DMS79 (cell line): ENCODE results near the gene KCNIP3.
"Not testable (repeated sequence)": the region's sequence is repeated elsewhere in the genome, so short reads cannot be mapped to it uniquely, and the experiment has no call there.

Experiments
- DNase-seq: peaks from one replicate; lab custom pipeline; 2025; lab: John Stamatoyannopoulos, UW

The KCNIP3 gene

DNA sequence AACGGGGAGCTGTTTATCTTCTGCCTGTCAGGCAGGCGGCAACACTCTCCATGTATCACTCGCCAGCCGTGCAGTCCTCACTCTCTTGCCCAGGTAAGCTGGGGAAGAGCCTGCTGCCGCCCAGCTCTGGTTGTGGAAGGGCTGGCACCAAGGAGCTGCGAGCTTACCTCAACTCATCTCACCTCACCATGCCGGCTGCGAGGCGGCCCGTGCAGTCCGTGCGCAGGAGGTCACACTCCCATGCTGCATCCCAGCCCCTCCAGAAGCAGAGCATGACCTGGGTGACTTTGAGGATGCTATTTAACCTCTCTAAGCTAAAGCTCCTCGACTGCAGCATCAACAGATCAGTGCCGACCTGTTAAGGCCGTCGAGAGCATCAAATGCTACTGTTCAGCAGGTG, 118.4 kb downstream of the KCNIP3 start:
- DNase-seq: not testable (repeated sequence)

DNA sequence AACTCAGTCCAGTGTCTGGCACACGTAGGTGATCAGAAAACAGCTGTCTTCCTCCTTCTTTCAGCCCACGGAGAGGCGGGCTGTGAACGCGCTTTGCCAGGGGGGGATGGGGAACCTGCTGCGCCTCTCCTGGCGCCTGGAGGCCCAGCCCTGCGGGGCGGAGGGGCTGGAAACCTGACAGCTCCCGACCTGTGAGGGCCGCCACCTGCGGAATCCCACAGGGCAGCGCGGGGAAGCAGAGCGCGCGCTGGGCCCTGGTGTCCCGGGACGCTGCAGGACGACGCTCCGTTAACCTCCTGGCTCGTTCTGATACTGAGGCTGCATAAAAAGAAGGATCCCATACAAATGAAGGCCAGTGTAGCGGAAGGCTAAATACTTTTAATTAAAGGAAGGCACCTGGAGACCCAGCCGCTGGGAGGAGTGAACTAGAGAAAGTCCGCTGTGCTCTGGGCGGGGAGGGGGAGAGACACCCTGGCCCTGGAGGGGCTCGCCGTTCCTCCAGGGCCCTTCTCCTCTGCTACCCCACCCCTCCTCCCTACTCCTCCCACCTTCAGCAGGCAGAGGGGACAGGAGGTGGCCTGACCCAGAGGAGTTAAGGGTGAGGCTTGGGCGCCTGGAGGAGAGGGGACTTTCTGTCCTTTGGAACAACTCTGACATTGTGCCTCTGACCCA, 130.2 kb downstream of the KCNIP3 start:
- not testable (repeated sequence) for DNase-seq

DNA sequence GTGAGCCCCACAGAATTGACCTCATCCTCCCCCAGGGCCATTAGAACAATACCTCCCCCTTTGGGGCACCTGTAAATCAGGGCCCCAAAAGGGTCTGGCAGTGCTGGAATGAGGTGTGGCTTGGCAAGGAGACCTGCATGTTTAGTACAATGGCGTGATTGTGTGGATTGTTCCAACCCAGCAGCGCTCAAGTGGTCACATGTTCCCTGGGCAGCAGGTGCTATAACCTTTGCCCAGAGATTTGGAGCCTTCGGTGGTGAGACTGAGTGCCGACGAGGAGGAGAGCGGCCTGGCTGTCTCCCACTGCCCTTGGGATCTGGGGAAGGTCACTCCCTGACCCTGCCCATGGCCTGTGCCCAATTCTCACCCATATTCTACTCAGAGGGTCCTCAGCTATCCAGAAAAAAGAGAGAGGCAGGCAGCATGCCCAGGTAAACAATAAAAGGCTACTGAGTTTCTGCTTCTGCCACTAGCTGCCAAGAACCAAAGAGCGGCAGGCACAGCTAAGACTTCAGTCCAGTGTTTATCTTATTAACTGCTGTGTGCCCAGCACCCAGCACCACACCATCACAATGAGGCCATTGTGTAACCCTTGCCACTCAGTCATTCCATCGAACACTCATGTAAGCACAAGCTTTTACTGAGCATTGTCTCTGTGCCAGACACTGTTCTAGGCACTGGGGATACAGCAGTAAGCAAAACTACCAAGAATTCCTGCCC, 132.8 kb downstream of the KCNIP3 start:
- not testable (repeated sequence) for DNase-seq

DNA sequence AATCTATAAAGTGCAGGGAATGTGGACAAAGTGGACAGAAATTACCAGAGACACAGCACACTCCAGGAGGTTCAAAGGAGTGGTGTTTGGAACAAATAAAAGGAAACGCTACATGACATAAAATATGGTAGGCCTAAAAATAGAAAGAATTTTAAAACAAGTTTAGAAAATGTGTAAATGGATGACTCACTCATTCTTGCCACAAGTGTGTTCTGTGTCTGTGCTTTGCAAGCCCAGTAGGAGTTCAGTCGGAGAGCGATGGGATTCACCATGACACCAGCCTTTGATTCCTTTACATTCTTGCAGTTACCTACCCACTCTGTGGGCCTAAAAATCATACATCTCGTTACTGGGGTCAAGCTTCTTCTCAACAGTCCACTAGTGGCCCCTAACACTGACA, 136.2 kb downstream of the KCNIP3 start:
- not testable (repeated sequence) for DNase-seq

DNA sequence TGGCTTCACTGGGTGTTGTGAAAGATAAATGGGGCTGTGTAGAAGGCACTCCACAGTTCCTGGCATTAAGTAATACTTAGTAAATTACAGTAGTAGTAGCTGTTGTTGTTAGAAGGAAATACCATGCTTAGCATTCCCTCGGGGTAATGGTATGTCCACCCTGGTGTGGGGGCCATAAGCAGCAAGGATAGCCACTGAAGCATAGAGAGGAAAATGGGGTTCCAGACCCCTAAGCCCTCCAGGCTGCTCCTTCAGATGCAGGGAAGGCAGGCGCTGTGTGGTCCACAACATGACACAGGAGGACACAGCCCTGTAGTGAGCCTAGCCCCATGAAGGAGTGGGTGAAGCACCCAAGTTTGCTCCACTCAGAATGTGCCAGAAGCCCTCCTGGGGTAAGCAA, 136.8 kb downstream of the KCNIP3 start:
- not testable (repeated sequence) for DNase-seq

DNA sequence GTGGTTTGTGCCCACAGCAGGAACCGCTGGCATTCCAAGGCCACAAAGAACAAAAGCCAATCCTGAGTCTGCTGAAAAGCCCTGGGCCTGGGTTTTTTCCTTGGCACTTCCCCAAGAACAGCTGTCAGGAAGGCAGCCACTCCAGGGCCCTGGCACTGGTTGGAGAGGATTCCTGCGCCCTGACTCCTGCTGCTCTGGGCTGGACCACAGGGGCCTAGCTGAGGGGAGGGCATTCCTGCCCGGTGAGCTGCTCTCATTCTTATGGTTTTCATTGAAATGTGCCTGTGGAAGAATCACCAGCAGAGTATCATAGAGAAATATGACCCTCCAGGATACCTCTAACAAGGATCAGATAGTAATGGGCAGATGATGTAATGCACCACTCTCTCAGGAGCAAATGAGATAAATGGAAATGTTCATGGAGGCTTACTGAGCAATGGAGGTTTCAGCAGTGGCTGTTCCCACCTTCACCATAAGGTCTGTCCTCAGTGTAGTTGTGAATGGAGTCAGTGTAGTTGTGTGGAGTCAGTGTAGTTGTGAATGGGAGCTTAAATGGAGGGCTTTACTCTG, 137.4 kb downstream of the KCNIP3 start:
- not testable (repeated sequence) for DNase-seq

DNA sequence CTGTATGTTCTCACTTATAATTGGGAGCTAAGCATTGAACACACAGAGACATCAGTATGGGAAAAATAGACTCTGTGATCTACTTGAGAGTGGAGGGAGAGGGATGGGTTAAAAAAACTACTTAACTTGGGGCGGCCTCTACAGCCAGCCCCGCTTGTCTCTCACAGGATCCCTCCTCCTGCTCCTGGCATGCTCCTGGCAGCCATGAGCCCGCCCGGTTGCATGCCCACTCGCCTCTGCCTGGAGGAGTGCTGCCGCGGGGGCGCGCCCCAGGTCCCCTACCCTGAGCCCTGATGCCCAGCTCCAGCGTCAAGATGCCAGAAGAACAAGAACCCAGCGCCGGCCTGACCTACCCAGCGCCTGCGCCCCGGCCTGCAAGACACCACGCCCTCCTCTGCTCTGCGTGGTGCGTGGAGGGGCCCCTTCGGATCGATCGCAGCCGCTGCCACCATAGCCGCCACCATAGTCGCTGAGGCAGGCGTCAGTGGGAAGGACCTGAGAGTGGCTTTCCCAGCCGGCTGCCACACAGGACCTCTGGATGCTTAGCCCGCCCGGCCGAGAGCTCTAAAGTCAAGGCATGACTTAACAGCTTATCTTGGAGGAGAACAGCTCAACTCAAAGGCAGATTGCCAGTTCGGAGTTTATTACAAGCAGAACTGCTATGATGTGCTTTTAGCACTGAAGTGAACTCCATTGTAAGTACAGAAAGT, 138.2 kb downstream of the KCNIP3 start:
- not testable (repeated sequence) for DNase-seq
